Ovary (tissue), 3 donors: ENCODE results near the gene EYA2.

Experiments used
- CTCF ChIP-seq, 3 donors: fragments of 450-650 bp in 2 of 3; fragments of 200-600 bp in 1 of 3; IDR thresholded peaks; one replicate each; pipeline versions ENCODE4 v1.5.1 to v1.8.0; 2016 to 2022; ENCODE audit warnings: antibody characterized with exemption in 3 of 3, mild to moderate bottlenecking in 1 of 3
- EP300 ChIP-seq: sonication (generic); formaldehyde crosslinking; IDR thresholded peaks from one replicate; pipeline ENCODE4 v1.6.1; 2017; ENCODE audit warnings: antibody characterized with exemption
- POLR2A ChIP-seq: fragments of 450-650 bp; IDR thresholded peaks from one replicate; pipeline ENCODE4 v1.6.1; 2017; ENCODE audit warnings: antibody characterized with exemption, mild to moderate bottlenecking, moderate library complexity
- donor health status: DM: no; HTN: no; CAD: no.

DNA sequence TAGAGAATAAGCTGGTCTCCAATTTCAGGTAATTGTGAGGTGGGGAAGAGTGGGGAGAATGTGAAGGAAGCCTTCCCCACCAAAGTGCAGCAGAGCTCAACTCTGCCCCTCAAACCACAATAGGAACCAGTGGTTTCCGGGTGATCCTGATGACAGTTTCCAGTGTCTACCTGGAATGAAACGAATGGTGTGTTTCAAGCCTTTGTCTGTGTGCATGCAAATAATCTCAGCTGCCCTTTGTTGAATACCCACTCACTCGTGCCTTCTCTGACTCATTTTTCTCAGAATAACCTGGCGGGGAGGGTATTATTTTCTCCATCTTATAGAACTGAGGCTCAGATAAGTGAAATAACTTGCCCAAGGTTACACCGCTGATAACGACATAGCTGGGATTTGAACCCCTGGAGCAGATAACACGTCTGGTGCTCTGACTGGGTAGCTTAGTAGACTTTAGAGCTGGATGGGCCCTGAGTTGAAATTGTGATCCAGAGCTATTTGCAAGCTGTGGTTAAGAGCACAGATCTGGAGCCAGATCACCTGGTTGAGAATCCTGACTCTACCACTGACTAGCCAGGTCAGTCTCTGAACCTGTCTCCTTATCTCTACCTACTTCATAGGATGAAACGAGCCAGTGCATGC lies 85.1 kb downstream of the EYA2 start:
- no peak for TF ChIP-seq CTCF (IDR thresholded peaks at IDR 0.05)
- TF ChIP-seq POLR2A = no peak
- TF ChIP-seq EP300 = no peak
